GM18861 (cell line): ENCODE results near the gene RAB3C.
"Not testable (repeated sequence)": the region's sequence is repeated elsewhere in the genome, so short reads cannot be mapped to it uniquely, and the experiment has no call there.

Source experiments
- ATAC-seq: cut with Tn5 transposase; IDR thresholded peaks from one replicate; pipeline ENCODE4 v1.9.1; 2021; ENCODE audit not compliant: unreplicated experiment

The RAB3C gene

DNA sequence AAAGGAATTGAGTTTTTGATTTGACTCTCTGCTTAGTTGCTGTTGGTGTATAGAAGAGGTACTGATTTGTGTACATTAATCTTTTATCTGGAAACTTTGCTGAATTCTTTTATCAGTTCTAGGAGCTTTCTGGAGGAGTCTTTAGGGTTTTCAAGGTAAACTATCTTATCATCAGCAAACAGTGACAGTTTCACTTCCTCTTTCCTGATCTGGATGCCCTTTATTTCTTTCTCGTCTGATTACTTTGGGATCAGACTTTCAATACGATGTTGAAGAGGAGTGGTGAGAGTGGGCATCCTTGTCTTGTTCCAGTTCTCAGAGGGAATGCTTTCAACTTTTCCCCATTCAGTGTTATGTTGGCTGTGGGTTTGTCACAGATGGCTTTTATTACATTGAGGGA lies 17.7 kb downstream of the RAB3C start:
- ATAC-seq = not testable (repeated sequence)

DNA sequence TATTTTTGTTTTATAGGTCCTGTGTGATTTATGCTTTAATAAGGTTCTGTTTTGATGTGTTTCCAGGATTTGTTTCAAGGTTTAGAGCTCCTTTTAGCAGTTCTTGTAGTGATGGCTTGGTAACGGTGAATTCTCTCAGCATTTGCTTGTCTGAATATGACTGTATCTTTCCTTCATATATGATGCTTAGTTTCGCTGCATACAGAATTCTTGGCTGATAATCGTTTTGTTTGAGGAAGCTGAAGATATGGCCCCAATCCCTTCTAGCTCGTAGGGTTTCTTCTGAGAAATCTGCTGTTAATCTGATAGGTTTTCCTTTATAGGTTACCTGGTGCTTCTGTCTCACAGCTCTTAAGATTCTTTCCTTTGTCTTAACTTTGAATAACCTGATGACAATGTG lies 20.0 kb downstream of the RAB3C start:
- ATAC-seq = not testable (repeated sequence)

DNA sequence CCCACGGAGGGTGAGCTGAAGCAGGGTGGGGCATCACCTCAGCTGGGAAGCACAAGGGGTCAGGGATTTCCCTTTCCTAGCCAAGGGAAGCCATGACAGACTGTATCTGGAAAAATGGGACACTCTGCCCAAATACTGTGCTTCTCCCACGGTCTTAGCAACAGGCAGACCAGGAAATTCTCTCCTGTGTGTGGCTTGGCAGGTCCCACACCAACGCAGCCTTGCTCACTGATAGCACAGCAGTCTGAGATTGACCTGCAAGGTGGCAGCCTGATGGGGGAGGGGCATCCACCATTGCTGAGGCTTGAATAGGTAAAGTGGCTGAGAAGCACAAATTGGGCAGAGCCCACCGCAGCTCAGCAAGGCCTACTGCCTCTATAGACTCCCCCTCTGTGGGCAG lies 23.2 kb downstream of the RAB3C start:
- ATAC-seq = no peak

DNA sequence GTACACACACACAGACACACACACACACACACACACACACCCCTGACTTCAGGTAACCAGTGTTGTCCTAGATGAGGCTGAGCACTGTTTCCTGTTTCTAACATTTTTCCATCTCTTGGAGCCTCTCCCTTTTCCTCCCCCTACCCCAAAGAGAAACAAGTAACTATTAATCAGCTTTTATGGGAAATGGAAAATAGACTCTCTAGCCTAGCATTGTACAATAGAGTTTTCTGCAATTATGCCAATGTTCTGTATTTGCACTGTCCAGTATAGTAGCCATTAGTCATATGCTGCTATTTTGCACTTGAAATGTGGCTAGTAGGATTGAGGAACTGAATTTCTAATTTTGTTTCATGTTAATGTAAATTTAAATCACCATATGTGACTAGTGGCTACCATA lies 33.1 kb downstream of the RAB3C start:
- ATAC-seq = no peak

DNA sequence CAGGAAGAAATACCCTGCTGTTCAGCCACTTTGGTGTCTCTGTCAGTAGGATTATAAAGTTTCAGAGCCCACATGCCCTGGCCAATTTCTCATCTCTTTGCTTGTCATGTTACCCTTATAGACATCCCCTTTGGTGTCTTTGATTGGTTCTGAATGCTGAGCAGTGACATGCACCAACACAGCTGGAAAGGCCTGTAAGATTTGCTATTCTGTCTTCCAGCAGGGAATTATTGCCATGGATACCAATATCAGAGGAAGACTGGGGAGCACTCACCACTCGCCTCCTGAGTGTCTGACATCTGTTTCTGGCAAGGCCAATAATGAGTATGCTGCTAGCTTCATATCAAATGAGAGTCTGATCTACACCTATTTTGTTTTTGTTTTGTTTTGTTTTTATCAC lies 34.4 kb downstream of the RAB3C start:
- ATAC-seq = no peak

DNA sequence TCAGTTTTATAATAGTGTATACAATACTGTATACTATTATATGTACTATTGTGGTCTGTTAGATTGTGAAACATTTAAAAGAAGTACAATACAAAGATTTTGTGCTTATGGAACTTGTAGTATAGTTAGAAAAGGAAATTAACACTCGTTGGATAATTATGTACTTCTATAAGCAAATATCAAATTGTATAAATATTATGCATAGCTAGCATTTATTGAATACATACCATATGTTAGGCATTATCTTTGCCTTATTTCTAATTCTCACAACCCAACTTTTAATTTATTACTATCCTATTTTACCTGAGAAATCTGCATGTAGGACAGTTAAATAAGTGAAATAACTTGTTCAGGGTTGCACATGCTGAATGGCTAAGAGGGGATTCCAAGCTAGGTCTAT lies 37.5 kb downstream of the RAB3C start:
- no peak for ATAC-seq

DNA sequence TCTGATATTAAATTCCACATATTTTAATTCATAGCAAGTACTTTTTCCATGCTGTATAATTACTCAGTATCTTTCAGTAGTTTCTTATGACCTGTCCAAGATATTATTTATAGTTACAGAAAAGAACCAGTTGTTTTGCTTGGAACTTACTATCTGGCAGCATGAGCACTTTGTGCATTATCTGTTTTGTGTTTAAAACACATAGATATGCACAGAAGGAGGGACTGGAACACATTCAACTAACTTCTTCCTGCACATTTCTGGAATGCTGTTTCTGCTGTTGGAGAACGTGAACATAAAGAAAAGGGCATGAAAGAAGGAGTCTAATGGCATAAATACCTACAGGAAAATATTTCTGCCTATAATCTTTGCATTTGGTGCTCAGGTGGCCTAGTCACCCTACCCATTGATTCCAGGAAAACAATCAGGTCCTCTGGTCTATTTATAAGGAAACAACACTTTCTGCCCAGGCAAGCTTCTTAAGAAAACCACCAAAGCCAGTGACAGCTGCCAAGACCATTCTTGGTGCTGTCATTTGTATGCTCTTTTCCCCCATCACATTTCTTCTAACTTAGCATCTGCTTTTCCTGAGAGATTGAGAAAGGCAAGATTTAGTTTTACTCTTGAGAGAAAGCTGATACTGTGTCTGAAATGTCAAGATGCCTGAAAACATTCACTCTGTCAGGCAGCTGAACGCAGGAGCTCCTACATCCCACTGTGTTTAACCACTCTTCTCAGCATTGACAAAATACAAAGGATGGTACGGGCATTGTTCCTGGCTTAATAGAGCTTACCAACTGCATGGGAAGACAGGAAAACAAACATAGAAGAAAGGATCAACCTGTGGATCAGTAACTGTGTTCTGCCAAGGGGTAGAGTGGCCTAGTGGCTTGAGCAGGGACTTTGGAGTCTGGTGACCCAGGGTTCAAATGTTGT lies 40.3 kb downstream of the RAB3C start:
- ATAC-seq = no peak

DNA sequence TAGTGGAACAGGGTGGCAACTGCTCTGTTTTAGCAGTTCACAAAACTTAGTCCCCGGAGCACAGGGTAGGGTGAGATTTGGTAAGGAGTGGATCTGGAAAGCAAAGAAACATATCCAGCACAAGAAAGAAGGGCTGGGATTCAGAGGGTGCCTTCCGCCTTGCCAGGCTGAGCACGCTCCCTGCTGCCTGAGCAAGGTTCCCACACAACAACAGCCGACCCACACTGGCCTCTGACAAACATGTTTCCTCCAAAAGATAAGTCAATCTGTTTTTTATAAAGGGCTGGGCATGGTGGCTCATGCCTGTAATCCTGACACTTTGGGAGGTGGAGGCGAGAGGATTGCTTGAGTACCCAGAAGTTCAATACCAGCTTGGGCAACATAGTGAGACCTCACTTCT lies 45.8 kb downstream of the RAB3C start:
- no peak for ATAC-seq

DNA sequence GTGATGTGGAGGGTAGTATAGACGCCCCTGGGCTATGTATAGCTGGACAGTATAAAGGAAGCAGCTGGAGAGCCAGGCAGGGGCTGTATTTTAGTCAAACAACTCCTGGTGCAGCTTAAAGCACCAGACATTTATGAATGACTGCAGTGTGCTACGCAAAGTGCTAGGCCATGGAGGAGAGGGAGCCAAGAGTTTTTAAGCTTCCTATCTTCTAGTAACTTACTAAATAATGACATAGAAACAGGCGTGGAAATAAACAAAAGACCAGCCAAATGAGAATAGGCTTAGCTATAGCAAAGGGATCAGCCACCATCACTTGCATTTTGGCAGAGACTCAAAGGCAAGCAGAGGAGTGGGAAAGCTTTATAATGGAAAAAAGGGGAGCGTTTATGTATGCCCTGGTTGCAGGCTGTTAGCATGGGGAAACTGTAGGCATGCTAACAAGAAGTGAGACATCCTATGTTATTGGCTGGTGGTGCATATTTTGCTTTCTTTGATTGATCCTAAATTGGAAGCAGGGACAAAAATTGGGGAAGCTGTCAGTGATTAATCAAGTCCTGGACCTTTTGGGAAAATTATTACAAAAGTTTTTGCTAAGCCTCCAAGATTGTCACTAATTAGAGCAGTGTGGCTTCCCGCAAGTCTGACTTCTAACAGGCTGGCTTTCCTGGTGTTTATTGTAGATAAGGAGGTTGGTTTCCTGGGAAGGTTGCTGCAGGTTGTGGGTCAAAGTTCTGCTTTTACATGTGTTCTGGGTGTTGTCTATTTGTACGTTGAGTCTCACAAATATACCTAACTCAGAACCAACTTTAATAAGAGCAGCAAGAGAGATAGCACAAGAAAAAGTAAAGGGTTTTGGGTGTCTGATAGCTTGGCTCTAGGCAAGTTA lies 46.6 kb downstream of the RAB3C start:
- no peak for ATAC-seq

DNA sequence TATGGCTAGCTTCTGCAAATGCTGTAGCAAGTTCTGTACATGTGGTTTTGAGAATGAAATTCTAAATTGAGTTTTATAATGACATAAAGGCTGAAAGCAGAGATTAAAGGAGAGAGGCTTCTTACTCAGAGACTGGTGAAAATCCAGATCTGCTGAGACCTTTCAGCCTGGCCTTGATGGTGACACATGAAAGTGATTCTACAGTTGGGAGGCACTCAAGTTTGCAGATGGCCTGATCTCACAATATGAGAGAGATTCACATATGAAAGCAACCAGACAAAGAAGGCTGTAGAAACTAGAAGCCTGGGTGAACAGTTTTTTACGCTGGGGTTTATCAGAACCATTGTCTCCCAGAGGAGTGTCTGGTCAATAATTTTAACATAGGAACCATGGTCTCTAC lies 49.0 kb downstream of the RAB3C start:
- ATAC-seq = no peak

DNA sequence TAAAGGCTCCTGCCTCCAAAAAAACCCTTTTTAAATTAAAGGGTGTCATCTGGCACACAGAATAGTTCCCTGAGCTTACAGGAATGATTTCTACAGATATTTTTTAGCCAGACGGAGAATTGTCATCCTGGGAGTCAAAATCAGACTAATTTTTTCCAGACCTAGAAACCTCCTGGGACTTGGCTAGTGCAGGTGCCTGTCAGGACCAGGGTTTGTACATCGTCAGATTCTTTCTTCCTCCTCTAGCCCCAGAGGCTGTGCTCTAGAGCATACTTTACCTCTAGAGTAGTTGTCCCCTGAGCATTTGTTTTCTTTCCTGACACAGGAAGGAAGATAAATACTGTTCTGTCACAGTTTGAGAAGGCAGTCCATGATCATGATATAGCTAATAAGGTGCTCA lies 52.5 kb downstream of the RAB3C start:
- no peak for ATAC-seq

DNA sequence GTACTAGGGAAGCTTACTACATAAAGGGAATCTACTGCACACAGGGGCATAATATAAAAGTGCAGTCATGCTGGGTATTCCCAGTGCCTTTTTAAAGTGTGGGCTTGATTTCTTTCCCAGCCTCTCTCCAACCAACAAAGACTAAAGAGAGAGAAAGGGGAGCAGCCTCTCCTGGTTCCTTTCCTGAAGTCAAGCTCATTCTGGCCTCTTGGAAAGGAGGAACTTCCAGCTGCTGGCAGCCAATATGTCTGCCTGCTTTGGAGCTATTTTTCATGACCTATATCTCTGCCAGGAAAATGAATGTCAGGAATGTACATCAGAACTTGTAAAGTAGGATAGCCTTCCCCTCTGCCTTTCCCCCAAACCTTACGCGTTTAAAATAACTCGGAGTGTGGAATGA lies 57.1 kb downstream of the RAB3C start:
- ATAC-seq = no peak

DNA sequence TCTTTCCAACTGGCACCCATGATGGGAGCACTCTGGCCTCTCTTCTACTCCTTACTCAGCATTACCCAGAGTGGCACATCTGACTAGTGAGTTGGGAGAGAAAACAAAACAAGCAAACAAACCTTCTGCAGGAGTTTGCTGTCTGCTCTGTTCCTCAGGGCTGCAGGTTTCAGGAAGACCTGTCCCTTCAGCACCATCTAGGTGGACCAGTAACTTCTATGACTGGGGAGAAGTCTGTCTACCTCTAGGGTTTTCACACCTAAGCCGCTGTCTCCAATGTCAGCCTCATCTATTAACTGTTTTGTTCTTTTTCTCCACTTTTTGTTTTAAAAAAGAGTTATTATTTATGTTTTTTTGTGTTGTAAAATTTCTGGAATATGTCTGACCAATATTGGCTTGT lies 58.7 kb downstream of the RAB3C start:
- ATAC-seq = no peak

DNA sequence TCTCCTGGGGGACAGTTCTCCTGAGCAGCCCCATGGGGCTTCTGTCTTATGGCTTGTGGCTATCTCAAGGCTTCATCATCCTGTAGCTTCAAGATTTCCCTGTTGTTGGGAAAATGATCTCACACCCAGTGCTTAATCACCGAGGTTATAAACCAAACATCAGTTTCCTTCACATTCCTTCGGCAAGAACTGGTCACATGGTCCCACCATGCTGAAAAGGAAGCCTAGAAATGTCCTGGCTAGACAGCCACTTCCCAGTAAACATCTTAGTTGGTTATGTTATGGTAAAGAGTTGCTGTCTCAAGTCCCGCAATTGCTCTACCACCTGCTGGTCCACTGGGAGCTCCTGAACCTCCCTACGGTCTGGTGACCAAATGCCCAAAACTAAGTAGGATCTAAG lies 66.0 kb downstream of the RAB3C start:
- no peak for ATAC-seq

DNA sequence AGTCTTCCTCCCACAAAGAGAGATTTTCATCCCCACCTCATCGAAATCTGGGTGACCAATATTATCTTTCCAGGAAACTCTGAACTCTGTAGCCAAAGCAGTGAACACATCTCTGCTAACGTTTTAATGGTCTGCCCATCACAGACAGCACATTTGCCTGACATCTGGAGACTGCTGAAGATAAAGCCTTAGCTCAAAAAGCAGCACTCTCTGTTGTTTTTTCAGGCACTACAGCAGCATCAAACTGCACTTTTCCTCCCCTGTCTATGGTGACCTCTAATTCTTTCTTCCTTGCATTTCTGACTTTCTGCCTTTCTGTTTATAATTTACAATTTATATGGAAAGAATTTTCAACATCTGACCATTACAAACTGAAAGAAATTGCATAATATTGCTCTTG lies 66.8 kb downstream of the RAB3C start:
- no peak for ATAC-seq

DNA sequence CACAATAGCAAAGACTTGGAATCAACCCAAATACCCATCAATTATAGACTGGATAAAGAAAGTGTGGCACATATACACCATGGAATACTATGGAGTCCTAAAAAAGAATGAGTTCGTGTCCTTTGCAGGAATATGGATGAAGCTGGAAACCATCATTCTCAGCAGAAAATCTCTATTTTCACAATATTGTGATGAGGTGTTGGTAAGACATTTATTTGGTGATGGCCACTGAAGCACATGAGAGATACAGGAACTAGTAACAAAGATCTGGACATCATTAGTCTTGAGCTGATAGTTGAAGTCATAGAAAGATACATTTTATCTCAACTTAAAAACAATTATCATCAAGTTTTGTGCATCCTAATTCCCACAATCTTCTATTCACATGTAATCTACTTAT lies 70.6 kb downstream of the RAB3C start:
- ATAC-seq = no peak

DNA sequence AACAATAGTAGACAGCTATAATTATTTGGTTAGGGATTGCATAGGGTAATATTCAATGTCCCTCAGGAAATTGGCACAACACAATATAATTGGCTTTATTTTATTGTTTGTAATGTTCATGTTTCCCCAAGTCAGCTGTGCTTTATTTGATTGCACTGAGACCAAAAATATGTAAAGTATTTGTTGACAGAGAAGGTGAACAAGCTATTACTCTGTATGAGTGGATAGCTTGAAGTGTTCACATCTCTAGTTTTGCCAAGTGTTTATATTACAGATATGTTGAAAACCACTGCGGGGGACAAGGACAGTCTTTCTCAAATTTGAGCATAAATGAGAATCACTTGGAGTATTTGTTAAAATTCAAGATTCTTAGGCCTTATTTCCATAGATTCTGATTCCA lies 83.3 kb downstream of the RAB3C start:
- no peak for ATAC-seq

DNA sequence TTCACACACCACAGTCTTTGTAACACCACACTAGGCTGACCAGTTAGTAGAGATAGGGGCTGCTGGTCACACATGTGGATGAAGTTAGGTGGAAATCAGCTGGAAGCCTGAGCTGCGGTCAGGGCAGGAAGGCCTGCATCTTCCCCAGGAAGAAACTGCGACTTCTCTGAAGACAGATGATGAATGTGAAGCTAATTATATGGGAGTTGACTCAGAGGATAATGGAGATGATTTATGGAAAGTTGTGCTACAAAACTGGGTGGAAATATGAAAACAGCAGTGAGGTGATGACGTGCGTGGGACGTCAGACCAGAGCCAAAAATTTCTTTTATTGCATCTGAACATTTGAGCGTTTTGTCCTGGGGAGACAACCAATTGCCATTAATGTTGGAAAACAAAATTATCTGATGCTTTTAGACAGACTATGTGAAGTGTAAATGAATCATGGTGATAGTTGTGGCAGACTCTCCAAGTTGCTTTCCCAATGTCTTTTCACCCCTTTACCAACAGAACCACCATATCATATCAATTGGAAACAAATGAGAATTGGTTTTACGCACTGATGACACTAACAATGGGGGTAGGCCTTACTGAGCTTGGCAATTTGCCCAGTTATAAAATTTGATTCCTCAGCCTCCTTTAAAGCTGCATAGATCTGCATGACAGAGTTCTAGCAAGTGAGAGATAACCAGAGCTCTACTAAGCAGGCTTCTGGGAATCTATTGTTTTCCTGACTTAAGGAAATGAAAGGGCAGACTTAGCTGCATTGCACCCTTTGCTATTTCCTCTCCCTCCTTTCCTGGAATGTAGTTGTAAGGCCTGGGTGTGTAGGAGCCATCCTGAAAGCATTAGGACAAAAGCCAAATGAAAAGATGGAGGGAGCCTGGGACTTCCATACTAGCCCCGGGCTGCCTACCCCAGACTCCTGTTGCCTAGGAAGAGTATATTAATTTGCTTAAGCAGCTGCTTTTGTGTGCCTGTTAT lies 84.0 kb downstream of the RAB3C start:
- no peak for ATAC-seq

DNA sequence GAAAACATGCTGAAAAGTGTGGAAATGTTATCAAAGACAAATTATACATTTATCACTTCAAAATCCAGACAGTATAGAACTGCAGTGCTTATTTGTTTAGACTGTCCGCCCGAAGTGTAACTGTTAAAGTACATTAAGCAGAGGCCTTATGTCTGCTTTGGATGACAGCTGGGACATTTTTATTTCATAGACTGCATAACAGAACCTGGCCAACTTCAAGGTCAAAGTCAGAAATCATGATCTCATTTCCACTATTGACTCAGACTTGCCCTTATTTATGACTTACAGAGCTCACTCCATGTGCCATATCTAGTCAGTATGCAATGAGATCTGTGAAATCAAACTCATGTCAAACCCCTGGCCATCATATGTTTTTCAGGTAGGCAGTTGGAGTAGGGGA lies 87.7 kb downstream of the RAB3C start:
- no peak for ATAC-seq

DNA sequence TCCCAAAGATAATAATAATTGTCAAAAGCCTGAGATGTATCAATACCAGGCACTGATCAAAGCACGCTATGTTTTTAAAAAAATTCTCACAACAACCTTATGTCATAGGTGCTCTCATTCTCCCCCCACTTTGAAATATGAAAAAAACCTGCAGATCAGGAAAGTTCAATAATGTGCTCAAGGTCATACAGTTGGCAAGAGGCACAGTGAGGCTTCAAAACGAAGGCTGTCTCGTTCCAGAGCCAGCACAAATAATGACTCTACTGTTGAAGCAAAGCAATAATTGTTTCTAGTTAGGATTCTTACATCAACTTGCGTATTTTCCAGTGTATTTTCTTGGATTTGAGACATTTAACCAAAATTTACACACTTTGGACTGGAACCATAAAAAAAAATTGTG lies 88.3 kb downstream of the RAB3C start:
- no peak for ATAC-seq

DNA sequence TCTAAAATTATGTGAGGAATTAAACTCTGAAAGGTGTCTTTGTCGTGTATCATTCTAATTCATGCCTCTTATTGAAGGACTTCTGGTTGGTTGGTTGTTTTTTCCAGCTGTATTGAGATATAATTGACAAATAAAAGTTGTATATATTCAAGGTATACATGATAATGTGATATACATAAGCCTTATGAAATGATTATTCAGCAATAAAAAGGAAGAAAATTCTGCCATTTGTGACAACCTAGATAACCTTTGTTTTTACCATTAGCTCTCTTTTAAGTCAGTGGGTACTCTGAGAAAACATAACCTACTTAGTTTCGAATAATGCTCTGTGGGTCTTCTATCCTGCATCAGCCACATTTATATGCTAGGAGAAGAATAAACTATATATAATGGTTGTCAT lies 89.6 kb downstream of the RAB3C start:
- ATAC-seq = no peak
